Activated CD4-positive, alpha-beta T cell treated with anti-CD3 and anti-CD28 coated beads, Interleukin-2, amount 50 U/mL, for 4 hours (primary cell): Measurements from ENCODE around the gene RXYLT1.
"Not testable (repeated sequence)": the region's sequence is repeated elsewhere in the genome, so short reads cannot be mapped to it uniquely, and the experiment has no call there.

Experiments used
- DNase-seq, 2 experiments: peaks; one replicate each; pipeline ENCODE4 v3.0.0-alpha.2; 2020

RXYLT1 gene

DNA sequence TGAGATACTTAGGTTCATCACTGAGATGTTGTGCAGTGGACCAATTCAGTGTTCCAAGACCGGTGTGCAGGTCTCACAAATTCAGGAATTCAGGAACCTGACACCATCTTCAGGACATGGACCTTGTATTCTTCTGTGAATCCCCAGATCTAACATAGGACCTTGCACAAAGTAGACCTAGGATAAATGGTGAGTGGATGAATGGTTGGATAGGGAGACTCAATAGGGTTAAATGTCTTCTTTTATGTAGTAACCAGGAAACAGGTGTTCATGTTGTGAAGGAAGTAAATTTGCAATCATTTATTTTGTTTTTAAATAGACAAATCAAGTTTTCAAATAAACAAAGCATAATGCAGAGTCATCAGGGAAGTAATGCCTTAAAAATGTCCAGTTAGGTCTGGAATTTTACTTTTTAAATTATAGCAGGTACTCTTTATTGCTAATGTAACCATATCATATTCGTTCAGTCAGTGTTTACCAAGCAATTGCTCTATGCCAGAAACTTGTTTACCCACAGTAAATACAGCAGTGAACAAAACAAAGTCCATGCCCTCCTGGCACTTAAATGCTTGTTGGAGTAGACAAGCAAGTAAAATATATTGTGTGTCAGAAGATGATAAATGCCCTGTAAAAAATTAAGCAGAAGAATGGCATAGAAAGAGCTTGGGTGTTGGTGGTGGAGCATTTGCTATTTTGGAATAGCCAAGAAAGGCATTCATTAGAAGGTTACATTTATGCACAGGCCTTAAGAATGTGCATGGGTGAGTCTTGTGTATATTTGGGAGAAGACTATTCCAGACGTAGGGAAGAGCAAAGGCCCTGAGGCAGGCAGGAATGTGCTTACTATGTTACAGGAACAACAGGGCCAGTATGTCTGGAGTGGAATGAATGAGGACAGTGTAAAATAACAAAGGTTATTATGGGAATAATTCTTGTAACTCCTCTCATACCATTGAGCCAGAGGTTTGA lies 26.3 kb downstream of the RXYLT1 start:
- DNase-seq: no peak

GRCh38 chr12:63808631-63809030 lies 28.9 kb downstream of the RXYLT1 start:
- no peak for DNase-seq

GRCh38 chr12:63809566-63809965 lies 29.9 kb downstream of the RXYLT1 start:
- DNase-seq: no peak

DNA sequence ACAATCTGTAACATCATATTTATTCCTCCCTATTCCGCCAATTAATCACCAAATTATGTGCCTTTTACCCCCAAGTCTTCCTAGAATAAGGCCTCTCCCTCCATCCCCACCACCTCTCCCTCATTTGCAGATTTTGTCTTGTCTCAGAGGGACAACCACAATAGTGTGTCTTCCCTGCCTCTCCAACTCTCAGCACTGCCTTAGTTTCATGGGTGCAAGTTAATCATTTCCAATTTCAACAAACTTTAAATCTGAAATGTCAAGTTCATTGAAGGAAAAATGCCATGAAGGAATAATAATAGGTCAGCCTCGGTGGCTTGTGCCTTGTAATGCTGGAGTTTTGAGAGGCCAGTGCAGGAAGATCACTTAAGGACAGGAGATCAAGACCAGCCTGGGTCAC lies 31.6 kb downstream of the RXYLT1 start:
- DNase-seq: no peak

DNA sequence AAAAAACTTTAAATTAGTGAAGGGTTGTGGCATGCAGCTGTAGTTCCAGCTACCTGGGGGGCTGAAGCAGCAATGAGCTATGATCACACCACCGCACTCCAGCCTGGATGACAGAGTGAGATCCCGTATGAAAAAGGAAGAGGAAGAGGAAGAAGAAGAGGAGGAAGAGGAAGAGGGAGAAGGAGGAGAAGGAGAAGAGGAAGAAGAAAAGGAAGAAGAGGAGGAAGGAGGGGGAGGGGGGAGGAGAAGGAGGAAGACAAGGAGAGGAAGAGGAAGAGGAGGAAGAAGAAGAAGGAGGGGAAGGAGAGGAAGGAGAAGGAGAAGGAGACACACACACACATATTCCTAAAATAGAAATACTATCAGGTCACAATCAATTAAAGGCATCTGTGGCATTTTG lies 32.0 kb downstream of the RXYLT1 start:
- no peak for DNase-seq

DNA sequence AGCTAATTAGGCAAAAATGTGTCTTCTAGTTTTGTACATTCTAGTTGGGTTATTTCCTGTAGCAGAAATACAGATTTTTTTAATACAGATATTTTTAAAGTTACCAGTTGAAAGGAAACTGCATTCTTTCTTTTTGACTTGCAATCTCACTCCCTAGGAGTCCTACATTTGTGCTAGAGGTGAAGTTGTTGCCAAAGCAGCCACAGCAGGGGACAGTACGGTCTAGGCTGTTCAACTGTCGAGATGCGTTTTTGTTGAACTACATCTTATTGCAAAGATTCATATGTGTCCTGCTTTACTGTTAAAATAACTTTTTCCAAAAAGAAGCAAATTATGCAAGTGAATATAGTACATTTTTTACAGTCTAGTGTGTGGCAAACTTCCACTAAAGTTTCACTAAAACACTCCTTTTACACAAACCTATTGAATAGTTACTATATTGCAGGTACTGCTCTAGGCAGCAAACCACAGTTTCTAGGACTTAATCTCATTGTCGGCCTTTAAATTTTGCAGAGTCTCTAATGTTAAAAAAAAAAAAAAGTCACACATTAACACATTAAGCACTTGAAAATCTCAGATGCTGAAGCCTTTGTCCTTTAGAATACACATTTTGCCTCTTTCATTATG lies 34.5 kb downstream of the RXYLT1 start:
- no peak for DNase-seq

DNA sequence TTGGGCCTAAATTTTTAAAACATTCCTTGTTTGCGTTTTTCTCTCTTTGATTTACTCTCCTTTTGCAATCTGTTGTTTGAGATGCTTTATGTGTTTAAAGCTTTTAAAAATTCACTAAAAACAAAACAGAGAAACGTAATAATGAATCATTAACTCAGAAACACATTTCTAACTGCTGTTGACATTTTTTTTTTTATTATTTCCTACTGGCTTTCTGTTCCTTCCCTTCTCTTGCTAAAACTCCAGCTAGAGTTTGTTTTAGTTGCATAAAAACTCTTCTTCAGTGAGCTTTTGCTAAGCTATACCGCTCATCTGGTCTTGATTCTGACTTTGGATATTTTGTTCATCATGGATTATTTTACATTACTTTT lies 35.8 kb downstream of the RXYLT1 start:
- no peak for DNase-seq

GRCh38 chr12:63816031-63816430 lies 36.3 kb downstream of the RXYLT1 start:
- DNase-seq: no peak

DNA sequence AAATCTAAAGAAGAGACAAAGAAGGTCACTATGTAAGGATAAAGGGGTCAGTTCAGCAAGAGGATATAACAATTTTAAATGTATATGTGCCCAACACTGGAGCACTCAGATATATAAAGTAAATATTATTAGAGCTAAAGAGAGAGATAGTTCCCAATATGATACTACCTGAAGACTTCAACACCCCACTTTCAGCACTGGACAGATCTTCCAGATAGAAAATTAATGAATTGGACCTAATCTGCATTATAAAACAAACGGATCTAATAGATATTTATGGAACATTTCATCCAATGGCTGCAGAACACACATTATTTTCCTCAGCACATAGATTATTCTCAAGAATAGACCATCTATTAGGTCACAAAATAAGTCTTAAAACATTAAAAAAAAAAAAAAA lies 40.7 kb downstream of the RXYLT1 start:
- DNase-seq: no peak

GRCh38 chr12:63821781-63822251 lies 42.1 kb downstream of the RXYLT1 start:
- no peak for DNase-seq

DNA sequence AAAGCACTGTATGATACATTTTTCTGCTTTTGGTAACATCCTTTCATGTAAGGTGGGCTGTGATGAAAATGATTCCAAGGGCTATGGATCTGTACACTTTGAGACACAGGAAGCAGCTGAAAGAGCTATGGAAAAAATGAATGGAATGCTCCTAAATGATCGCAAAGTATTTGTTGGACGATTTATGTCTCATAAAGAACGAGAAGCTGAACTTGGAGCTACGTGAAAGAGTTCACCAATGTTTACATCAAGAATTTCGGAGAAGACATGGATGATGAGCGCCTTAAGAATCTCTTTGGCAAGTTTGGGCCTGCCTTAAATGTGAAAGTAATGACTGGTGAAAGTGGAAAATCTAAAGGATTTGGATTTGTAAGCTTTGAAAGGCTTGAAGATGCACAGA lies 42.6 kb downstream of the RXYLT1 start:
- no peak for DNase-seq

DNA sequence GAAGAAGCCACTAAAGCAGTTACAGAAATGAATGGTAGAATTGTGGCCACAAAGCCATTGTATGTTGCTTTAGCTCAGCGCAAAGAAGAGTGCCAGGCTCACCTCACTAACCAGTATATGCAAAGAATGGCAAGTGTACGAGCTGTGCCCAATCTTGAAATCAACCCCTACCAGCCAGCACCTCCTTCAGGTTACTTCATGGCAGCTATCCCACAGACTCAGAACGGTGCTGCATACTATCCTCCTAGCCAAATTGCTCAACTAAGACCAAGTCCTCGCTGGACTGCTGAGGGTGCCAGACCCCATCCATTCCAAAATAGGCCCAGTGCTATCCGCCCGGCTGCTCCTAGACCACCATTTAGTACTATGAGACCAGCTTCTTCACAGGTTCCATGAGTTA lies 43.3 kb downstream of the RXYLT1 start:
- DNase-seq: no peak

- no peak for DNase-seq
Observed at GRCh38 chr12:63826006-63826585, 46.4 kb downstream of the RXYLT1 start.

- DNase-seq: no peak
Observed at GRCh38 chr12:63828867-63829266, 49.2 kb downstream of the RXYLT1 start.

DNA sequence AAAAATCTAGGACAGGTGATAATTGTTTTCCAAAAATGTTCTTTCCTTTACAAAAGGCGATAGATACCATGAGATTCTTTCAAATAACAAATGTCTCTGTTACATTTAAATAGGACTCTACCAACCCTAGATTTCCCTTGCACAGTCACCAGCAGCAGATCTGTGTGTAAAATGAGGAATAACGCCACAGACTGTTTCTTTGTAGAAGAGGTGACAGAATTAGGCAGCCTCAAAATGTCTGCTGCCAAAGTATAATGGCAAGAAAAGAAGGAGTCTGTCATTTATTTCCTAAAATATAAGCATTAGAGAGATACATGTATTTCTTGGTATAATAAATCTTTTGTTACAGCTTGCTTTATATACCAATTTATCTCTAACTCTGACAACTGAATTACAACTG lies 56.3 kb downstream of the RXYLT1 start:
- no peak for DNase-seq

DNA sequence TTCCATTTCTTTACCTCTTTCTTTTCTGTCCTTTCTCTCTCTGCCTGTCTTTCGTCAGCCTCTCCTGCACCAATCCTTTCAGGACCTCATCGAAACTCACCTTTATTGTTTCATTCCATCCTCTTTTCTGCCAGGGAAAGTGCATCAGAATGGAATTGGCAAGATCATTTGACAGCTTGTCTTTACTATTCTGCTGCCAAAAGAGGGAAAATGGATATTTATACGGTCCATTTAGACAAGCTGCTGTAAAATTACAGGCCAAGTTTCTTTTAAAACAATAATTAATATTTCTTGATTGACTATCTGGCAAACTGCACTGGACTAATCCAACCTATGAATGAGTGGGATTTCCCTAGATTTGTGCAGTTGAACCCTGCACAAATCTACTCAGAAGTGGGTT lies 57.2 kb downstream of the RXYLT1 start:
- no peak for DNase-seq

DNA sequence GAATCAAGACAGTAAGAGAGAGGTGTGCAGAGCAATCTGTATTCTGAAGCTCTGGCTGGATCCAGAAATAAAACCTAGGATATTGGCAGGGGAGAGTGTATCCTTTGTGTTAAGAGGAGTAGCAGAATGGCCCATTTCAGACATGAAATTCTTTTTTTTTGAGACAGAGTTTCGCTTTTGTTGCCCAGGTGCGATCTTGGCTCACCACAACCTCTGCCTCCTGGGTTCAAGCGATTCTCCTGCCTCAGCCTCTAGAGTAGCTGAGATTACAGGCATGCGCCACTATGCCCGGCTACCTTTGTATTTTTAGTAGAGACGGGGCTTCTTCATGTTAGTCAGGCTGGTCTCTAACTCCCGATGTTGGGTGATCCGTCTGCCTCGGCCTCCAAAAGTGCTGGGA lies 58.7 kb downstream of the RXYLT1 start:
- DNase-seq: no peak

DNA sequence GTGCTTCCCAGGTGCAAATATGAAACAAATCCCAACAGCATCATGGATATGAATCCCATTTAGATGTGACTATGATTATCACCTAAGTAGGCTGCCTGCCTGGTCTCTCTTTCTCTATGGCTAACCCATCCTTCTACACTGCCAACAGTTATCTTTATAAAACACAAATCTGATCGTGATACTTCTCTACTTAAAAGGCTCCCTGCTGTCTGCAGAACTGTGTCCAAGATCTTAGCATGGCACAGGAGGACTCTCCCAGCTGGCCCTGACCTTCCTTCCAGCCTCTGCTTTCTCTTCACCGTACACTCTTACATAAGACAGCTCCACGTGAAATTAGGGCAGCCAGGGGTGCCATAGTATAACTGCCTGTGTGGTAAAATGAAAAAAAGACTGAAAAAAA lies 61.3 kb downstream of the RXYLT1 start:
- DNase-seq: no peak

DNA sequence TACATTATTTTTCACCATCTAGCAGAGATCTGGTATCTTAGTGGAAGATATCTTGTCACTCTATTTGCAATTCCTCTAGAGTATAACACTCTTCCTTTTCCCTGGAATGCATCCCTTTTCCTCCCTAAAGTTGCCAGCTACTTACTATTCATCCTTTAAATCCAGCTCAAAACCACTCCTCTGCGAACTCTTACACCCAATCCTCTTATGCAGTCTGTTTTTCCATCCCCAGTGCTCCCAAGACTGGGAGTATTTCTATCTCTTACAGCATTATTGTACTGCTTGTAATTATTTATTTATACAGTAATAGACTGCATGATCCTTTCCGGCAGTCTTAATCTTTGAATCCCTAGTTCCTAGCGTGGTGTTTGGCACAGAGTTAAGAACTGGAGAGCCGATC lies 61.9 kb downstream of the RXYLT1 start:
- no peak for DNase-seq

DNA sequence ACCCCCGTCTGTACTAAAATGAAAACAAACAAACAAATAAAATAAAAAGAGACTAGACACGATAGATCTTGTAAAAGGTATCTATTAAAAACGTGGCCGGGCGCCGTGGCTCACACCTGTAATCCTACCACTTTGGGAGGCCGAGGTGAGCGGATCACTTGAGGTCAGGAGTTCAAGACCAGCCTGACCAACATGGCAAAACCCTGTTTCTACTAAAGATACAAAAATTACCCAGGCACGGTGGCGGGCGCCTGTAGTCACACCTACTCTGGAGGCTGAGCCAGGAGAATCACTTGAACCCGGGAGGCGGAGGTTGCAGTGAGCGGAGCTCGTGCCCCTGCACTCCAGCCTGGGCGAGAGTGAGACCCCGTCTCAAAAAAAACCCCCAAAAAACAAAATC lies 63.0 kb downstream of the RXYLT1 start:
- not testable (repeated sequence) for DNase-seq

DNA sequence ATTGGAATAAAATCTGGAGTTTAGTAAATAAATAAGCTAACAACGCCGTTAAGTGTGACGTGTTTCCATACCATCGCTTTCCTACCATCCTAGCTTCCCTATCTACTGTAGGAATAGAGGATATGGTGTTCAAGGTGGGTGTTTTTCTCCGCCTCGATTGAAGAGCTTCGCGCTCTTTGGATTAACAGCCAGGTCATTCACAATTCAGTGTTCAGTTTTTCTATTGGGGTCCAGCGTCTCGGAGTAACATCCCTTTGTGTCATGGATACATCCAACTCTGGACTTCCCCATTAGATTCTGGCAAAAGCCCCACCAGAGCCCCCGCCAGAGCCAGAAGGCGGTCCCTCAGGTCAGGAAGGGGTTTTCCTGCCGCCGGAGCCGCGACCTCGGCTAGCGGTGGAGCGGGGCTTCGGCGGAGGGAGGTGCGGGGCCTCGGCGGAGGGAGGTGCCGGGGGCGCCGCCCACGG lies 63.6 kb downstream of the RXYLT1 start:
- no peak for DNase-seq

- DNase-seq: peak; percentile 67 to 69
Observed at GRCh38 chr12:63843721-63844390, 64.1 kb downstream of the RXYLT1 start.
